ENCODE data around the gene RET.
"Not testable (repeated sequence)": the region's sequence is repeated elsewhere in the genome, so short reads cannot be mapped to it uniquely, and the experiment has no call there.

Gene RET

GRCh38 chr10:43077421-43078171, 727 bp downstream of the RET start:
- DNase-seq (ENCODE audit: low read depth, low spot score): no peak

DNA sequence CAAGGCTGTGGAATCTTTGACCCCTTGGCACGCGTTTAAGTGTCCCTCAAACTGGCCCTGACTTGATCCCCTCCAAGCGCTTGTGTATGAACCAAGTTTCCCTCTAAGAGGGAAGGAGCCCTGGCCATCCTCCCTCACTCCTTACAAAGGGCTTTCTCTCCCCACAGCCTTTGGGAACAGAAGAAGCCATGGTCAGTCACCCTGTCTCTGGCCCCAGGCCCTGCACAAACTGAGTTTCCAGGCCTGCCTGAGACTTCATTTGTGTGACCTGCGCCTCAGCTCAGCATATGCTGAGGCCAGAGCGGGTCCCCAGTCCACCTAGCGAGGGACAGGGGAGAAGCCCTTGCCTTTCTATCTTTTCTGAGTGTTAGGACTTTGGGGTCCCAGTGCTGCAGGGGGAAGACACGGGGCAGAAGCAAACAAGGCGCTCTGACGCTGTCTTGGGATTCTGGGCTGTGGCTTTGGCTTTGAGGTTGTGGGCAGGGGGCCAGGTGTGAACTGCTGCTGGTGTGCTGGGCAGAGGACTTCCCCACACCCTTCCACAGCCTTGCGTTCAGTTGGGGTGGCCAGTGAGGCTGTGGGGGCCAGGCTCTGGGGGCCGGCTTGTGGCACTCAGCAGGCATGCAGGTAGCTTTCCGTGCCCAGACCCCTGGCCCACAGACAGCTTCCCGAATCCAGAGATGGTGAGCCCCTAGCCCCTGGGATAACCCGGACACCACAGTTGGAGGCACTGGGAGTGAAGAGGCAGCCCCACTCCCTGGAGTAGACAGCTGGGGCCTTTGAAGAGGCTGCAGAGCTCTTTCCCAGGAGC, 1.5 kb downstream of the RET start:
- DNase-seq (ENCODE audit: low read depth, low spot score): no peak

DNA sequence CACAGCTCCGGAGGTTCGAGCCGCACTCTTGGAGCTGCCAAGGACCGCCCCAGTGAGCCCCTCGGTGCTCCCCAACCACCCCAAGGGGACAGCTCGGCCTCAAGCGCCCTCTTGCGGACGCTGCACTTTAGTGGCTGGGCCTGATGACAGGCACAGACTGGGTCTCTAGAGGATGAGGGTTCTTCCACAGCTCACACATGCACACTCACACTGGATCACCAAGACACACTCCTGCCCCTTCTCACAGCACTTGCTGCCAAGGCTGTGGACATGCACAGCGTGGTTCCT, 2.1 kb downstream of the RET start:
- DNase-seq (ENCODE audit: low read depth, low spot score): no peak

DNA sequence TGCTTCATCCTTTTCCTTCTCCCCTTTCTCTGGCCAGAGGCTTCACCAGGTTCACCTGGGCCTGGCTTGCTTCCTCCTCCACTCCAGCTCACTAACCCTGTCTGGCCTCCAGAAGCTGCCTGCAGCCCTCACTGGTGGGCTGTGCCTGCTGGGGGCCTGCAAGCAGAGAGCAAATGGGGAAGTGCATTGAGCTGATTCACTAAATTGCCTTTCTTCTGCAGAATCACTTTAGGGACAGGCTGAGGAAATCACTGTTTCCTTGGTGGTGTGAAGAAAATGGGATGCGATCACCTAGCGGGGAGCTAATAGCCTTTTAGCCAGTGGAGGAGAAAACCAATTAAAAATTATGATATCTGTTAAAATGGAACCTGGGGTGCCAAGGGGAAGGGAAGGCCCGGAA, 3.0 kb downstream of the RET start:
- no peak for DNase-seq (ENCODE audit: low read depth, low spot score)

GRCh38 chr10:43082087-43082486, 5.2 kb downstream of the RET start:
- no peak for DNase-seq (ENCODE audit: low read depth, low spot score)

GRCh38 chr10:43082746-43083145, 5.9 kb downstream of the RET start:
- no peak for DNase-seq (ENCODE audit: low read depth, low spot score)

- DNase-seq (ENCODE audit: low read depth, low spot score): no peak
Measured at GRCh38 chr10:43083764-43084163, 6.9 kb downstream of the RET start.

GRCh38 chr10:43084812-43085211, 7.9 kb downstream of the RET start:
- no peak for DNase-seq (ENCODE audit: low read depth, low spot score)

GRCh38 chr10:43086321-43086942, 9.6 kb downstream of the RET start:
- DNase-seq (ENCODE audit: low read depth, low spot score): no peak

GRCh38 chr10:43089519-43089918, 12.7 kb downstream of the RET start:
- DNase-seq (ENCODE audit: low read depth, low spot score): no peak

- DNase-seq (ENCODE audit: low read depth, low spot score): no peak
Measured at GRCh38 chr10:43090188-43090587, 13.3 kb downstream of the RET start.

DNA sequence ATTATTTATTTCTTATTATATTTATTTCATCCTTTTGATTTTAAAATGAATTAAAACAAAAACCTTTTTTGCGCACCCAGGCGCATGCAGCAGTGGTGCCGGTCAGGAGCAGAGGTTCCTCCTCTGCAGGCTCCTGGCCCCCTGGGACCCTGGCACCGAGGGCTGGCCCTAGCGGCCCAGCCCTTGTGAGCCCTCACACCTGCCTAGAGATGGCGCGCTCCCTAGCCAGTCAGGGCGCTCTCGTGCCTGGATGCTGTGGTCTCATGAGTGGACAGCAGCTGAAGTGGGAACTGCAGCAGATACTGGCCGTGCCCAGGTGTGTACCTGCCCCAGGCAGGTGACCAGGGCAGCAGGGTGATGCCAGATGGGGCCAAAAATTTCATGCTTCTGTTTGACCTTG, 13.8 kb downstream of the RET start:
- no peak for DNase-seq (ENCODE audit: low read depth, low spot score)

DNA sequence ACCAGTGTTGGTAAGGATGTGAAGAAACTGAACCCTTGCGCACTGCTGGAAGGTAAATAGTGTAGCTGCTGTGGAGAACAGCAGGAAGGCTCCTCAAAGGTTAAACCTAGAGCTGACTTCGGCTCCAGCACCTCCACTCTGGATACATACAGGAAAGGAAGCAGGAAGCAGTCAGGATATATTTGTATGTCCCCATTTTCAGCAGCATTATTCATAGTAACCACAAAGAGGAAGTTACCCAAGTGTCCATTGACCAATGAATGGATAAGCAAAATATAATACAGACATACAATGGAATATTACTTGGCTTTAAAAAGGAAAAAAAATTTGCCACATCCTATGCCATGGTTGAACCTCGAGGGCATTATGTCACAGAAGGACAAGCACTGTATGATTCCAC, 15.0 kb downstream of the RET start:
- DNase-seq (ENCODE audit: low read depth, low spot score): no peak

DNA sequence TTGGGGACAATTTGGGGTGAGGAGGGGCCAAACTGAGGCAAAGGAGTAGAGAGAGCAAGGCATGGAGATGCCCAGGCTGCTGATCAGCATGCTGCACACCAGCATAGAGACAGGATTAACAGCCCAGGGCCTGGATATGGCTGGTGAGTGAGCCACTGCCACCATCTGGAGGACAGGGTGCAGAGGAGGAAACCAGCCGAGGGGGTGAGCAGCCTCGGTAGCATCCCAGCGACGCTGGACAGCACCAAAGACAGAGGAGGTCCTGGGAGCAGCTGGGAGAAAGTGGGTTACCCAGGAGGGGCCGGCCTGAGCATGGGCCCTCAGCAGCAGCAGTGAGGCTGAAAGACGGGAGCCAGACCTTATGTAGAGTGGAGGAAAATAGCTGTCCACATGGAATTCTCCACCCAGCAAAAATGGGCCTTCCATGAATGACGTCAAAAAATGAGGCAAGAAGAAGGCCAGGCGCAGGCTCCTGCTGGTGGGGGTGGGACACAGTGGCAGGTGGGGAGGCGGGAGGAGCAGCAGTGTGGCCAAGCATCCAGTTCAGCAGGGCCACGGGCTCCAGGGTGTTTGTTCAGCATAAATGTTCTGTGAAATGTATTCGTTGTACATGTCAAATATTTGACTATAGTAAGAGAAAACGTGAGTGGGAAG, 16.7 kb downstream of the RET start:
- no peak for DNase-seq (ENCODE audit: low read depth, low spot score)

DNA sequence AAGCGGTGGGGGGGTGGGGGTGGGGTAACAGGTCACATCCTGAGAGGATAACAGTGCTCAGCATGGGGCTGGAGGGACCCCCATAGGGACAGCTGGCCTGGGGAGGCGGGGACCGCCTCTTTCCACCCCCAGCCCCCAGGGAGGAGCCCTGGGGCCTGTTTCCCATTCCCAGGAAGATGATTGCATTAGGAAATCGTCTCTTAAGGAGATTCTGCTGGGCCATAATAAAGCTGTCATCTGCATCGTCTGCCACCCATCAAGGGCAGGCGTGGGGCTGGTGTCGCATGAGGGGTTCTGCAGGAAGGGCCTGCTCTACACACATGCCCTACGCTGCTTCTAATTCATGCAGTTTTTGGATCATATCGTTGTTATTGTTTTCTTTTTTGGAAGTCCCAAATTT, 17.2 kb downstream of the RET start:
- DNase-seq (ENCODE audit: low read depth, low spot score): no peak

GRCh38 chr10:43099339-43099738, 22.5 kb downstream of the RET start:
- not testable (repeated sequence) for DNase-seq (ENCODE audit: low read depth, low spot score)

- DNase-seq (ENCODE audit: low read depth, low spot score): no peak
Measured at GRCh38 chr10:43099928-43100327, 23.1 kb downstream of the RET start.

- DNase-seq (ENCODE audit: low read depth, low spot score): no peak
Measured at GRCh38 chr10:43100366-43100765, 23.5 kb downstream of the RET start.

DNA sequence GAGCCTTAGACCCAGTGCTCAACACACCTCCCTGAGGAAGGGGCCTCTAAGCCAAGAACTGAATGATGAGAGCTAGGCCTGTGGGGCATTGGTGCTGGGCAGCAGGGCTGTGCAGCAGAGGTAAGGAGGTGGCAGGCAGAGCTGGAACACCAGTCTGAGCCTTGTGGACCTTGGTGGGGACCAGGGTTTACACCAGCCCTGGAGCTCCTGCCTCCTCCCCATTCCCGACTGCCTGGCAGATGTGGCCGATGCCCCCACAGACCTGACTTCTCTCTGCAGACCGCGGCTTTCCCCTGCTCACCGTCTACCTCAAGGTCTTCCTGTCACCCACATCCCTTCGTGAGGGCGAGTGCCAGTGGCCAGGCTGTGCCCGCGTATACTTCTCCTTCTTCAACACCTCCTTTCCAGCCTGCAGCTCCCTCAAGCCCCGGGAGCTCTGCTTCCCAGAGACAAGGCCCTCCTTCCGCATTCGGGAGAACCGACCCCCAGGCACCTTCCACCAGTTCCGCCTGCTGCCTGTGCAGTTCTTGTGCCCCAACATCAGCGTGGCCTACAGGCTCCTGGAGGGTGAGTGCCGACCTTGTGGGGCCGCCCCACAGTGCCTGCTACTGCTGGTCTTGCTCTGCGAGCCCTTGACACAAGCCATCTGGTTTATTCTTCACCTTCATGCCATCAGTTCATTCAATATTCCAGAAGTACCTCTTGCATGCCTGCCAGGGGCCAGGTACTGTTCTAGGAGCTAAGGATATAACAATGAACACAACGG, 25.4 kb downstream of the RET start:
- DNase-seq (ENCODE audit: low read depth, low spot score): no peak

DNA sequence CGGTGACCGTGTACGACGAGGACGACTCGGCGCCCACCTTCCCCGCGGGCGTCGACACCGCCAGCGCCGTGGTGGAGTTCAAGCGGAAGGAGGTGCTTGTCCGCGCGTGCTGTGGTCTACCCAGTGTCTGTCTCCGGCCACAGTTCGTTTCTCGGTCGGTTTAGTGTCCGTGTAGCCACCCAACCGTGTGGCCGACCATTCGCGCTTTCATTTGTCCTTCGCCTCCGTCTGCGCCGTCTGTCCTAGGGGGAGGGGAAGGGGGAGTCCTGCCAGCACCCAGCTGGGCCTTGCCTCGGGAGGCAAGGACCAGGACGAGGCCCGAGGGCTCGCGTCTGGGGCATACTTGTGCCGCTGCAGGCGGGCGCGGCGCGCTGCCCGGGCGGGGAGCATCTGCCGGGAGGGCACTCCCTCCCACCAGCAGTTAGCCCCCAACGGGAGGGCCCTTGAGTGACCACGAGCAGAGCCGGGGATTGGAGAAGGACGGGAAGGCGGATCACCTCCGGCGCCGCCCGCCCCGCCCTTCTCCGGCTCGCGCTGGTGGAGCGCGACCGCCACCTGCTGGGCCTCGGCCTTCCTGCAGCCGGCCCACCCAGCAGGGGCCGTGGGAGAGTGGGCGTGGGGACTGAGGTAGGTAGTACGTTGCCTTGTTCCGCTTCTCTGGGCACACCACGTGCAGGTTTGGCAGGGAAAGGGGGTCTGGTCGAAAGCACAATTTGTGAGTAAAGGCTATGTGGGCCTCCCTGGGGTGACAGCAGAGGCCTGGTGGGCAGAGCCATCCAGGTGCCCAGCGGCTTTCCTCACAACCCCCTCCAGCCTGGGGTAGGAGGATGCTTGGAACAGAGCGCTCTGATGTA, 28.5 kb downstream of the RET start:
- DNase-seq (ENCODE audit: low read depth, low spot score): peak; percentile 61

- no peak for DNase-seq (ENCODE audit: low read depth, low spot score)
Measured at GRCh38 chr10:43105956-43106229, 29.0 kb downstream of the RET start.

All from activated naive CD8-positive, alpha-beta T cell treated with anti-CD3 and anti-CD28 coated beads, Interleukin-2, amount 50 U/mL, for 16 hours (primary cell).